IMR-90 (cell line): ENCODE data around the gene KNCN.

Experiments
- POLR2A ChIP-seq: IDR thresholded peaks from 2 replicates; pipeline ENCODE4 v1.6.1; 2012; ENCODE audit warnings: mild to moderate bottlenecking, low read depth, low read length
- TF ChIP-seq, protein P1 (sequence below): conservative IDR thresholded peaks from 2 replicates; pipeline ENCODE4 v1.5.1; 2012; ENCODE audit warnings: mild to moderate bottlenecking, low read depth, low read length, improper control_type of control experiment

DNA sequence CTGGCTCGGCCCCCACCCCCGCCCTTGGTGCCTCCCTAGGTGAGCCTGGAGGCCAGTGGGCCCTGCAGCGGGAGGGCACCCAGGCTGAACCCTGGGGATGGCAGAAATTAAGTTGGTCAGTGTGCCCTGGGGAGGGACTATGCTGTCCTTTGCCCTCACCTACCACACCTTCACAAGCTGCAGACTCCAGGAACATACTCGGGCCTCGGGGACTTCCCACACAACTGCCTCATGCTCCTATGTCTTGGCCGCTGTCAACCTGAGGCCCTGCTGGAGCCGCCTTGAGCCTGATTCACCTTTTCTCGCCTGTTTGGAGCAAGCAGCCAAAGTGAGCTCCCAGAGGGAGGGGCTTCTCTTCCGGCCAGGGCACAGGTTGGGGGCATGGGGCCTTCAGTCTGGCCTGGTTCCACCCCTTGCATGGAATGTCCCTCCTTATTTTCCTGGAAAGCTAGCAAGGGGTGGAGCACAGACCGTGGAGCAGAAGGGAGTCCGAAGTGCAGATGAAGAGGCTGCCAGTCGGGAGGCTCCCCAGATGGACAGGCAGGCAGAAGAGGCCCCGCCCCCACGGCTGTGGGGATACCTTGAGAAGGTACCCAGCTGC lies 24.7 kb downstream of the KNCN start:
- TF ChIP-seq, protein P1, sequence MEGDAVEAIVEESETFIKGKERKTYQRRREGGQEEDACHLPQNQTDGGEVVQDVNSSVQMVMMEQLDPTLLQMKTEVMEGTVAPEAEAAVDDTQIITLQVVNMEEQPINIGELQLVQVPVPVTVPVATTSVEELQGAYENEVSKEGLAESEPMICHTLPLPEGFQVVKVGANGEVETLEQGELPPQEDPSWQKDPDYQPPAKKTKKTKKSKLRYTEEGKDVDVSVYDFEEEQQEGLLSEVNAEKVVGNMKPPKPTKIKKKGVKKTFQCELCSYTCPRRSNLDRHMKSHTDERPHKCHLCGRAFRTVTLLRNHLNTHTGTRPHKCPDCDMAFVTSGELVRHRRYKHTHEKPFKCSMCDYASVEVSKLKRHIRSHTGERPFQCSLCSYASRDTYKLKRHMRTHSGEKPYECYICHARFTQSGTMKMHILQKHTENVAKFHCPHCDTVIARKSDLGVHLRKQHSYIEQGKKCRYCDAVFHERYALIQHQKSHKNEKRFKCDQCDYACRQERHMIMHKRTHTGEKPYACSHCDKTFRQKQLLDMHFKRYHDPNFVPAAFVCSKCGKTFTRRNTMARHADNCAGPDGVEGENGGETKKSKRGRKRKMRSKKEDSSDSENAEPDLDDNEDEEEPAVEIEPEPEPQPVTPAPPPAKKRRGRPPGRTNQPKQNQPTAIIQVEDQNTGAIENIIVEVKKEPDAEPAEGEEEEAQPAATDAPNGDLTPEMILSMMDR: no peak
- TF ChIP-seq POLR2A: no peak
